Activated CD4-positive, alpha-beta T cell treated with anti-CD3 and anti-CD28 coated beads, Interleukin-10, Interleukin-2, amounts not matched to agents 100 ng/mL and 50 ng/mL, durations not matched to agents 16 hours and 8 hours (primary cell): Measurements from ENCODE around the gene PARP11.

Experiments used
- DNase-seq: peaks from one replicate; pipeline ENCODE4 v3.0.0-alpha.2; 2020

PARP11 gene

DNA sequence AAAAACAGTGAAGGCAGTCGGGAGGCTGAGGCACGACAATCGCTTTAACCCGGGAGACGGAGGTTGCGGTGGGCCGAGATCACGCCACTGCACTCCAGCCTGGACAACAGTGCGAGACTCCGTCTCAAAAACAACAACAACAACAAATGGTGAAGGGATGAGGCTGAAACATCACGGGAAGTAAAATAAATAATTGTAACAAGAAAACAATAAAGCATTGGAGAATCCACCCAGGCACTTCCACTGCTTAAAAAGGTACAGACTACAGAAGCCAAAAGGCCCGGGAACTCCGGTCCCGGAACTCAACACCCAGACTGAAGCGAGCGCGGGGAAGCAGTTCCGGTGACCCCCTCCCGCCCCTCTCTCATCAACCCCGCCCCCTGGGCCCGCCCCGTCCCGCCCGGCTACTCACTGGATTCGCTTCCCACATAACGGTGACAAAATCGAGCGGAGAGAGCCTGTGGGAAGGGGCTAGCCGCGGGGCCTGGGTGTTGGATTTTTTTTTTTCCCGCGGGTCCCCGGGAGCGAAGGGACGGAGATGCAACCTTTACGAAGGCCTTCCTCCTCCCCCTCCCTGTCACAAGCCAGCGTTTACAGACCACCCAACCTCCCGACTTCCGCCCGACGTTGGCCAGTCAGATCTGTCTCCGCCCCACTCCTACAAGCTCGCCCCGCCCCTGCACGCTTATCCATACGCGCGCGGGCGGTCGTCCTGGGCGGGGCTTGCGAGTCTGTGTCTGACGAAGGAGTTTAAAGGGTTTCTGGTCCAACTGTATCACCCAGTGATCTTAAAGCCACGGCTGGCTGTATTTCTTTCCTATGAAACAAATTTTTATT is at the start of gene PARP11:
Gene PARP11, minus strand, starts transcription at position 600 of the 837 bp plus-strand sequence. Its CDS starts 170 bp downstream, at position 430.
- peak; percentile 97 for DNase-seq

DNA sequence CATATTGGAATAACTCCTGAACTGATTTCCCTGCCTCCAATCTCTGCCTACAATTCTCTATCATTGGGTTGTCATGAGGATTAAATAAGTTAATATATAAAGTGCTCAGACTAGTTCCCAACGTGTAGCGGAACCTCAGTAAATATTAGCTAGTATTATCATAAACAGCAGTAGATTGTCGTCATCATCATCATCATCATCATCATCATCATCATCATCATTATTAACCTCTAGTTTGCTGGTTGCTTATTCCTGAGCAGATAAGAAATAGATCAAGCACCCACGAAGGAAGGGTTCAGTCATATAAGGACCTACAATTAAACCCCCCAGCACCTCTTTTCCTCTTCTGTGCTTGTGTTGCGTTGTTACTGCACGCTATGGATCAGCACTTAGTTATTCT is 48.8 kb upstream of the PARP11 start:
- no peak for DNase-seq

DNA sequence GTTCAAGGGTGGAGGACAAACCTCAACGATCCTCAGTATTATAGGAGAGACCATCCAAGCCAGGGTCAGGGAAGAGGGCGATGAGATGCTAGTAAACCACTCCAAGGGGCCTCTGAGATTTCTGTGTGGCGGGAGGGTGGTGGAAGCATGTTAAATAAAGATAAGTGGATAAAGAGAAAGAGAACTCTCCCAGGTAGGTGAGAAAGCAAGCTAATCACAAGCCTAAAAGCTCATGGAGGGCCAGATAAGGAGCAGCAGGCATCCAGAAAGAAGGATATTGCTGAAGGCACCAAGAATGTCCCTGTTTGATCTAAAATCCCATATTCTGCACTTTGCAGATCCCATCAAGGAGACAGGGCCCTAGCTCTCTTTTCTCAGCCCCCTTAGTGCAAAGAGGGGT is 48.3 kb upstream of the PARP11 start:
- no peak for DNase-seq

GRCh38 chr12:3921151-3921471 is 47.9 kb upstream of the PARP11 start:
- DNase-seq, result no peak

DNA sequence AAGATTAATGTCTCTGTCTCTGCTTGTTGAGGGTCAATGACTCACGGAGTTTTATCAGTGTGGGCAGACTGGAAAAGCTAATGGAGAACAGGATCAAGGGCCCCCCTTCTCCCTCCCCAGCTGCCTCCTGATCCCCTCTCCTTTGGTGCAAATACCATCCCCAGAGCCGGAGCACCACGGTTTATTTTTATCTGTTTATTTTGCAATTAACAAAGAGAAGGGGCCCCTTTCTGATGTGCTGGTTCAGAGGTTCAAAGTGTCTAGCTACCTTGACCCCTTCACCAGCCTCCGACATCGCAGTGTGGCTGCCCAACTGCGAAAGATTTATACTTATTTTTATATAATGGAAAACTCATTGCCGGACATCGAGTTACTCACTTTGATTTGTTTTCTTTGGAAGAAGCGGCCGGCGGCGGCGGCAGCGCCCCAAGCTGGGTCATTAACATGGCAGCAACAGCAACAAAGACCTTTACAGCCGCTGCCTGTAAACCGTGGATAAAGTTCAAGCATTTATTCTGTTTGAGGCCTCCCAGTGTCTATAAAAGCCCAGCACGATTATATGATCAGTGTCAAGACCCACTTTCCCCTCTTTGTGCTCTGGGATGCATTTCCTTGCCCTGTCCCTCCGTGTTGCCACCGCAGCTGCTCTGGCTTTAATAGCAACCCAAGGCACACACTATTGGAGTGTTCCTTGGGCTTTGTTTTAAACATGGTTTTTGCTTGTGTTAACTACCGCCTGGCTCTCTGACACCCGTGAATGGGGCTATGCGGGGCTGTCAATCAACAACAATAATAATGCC is 47.4 kb upstream of the PARP11 start:
- no peak for DNase-seq

GRCh38 chr12:3913278-3913677 is 40.1 kb upstream of the PARP11 start:
- no peak for DNase-seq

GRCh38 chr12:3912863-3913262 is 39.7 kb upstream of the PARP11 start:
- no peak for DNase-seq

DNA sequence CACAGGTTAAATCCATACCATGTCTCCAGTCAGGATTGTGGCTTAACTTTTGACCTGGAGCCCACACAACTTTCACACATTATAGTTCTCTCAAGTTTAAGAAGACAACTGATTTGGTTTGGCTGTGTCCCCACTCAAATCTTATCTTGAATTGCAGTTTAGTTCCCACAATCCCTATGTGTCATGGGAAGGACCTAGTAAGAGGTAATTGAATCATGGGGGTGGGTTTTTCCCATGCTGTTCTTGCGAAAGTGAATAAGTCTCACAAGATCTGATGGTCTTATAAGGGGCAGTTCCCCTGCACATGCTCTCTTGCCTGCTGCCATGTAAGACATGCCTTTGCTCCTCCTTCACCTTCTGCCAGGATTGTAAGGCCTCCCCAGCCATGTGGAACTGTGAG is 38.2 kb upstream of the PARP11 start:
- no peak for DNase-seq

DNA sequence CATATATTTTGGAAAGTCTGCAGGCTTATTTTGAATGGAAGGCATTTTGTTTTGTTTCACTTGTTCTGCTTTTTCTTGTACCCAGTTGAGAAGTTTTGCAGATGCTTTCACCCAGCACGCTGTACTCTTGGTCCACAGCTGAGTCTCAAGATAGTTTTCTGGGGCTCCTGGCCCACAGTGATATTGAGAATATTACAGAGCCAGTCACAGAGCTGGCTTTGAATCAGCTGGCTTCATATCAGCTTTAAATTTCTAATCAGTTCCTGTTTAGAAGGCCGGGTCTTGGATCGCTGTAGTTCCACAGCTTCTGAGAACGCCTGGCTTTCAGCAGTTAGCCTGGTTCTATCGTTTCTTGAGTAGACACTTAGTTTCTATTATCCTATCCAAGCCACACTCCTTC is 32.5 kb upstream of the PARP11 start:
- DNase-seq, result no peak

DNA sequence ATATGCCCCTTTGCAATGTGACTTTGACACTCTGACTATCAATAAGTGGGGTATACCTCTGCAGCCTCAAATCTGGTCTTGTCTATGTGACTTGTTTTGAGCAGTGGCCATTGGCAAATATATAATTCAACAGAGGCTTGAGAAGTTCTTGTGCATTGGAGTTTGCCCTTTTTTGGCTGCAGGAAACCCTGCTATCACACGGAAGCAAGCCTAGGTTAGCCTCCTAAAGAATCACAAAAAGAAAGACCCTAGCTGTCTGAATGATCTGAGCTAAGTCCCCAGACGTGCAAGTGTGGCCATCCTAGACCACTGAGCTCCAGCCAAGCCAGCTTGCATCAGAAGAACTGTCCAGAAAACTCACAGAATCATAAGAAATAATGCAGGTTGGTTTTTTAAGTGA is 31.8 kb upstream of the PARP11 start:
- no peak for DNase-seq

DNA sequence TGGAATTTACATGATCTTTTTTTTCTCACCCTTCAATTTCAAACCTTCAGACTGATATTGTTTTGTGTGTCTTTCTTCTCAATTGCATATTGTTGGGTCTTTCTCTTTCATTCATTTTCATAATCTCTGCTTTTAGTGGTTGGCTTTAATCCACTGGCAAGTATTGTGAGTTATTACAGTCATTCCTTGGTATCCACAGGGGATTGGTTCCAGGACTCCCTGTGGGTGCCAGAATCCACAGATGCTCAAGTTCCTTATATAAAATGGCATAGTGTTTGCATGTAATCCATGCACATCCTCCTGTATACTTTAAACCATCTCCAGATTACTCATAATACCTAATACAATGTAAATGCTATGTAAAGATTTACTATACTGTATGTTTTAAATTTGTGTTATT is 29.7 kb upstream of the PARP11 start:
- no peak for DNase-seq

DNA sequence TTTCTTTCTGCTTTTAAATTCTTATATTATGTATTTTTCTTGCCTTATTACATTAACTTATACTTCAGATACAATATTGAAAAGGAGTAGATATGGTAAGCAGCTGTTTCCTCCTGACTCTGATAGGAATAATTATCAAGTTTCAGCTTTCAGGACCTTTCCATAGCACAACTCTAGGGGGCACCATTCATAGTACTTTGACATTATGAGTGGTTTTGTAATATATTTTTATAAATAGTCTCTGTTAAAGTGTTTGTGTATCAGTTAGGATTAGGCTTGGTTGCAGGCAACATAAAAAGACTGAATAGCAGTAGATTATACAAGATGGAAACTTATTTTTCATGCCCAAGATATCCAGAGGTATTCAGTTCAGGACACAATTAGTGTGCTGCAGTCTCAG is 27.9 kb upstream of the PARP11 start:
- DNase-seq, result no peak

- DNase-seq, result no peak
Observed at GRCh38 chr12:3898756-3899155, 25.6 kb upstream of the PARP11 start.

- peak; percentile 15 for DNase-seq
Observed at GRCh38 chr12:3897371-3897971, 24.3 kb upstream of the PARP11 start.

- no peak for DNase-seq
Observed at GRCh38 chr12:3896801-3897351, 23.7 kb upstream of the PARP11 start.

GRCh38 chr12:3896356-3896755 is 23.2 kb upstream of the PARP11 start:
- no peak for DNase-seq

DNA sequence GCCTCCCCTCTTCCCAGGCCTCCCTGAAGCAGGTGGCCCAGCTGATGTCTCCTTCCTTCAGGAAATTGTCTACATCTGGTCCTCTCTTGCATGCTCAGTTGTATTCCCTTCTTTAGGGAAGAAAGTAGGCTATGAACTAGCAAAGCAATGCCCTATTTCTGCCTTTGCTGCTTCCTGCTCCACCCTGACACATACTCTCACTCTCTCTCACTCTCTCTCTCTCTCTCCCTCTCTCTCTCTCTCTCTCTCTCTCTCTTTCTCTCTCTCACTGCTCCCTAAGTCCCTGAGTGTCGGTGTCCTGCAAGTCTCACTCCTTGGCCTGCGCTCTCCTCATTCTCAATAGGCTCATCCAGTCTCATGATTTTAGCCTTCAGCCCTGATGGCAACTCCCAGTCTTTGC is 19.4 kb upstream of the PARP11 start:
- DNase-seq, result no peak

DNA sequence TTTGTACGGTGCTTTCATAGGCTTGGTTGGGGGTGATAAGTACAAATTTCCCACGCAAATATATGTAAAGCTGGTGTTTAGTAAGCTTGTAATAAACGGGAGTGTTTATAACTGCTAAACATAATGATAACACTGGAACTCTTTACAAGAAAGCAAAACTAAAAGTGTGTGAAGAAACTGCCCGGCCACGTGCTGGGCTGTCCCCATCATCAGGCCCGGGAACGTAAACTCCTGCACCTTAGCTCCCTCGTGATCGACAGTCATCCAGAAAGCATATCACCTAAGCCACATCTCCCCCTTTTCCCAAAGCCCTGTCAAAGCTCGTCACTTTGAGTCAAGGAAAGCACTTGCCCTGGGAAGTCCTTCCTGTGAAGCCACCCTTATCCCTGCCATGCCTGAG is 18.0 kb upstream of the PARP11 start:
- no peak for DNase-seq

- no peak for DNase-seq
Observed at GRCh38 chr12:3888659-3889058, 15.5 kb upstream of the PARP11 start.

- DNase-seq, result peak; percentile 59
Observed at GRCh38 chr12:3885277-3886094, 12.3 kb upstream of the PARP11 start.

GRCh38 chr12:3884671-3885070 is 11.5 kb upstream of the PARP11 start:
- no peak for DNase-seq

DNA sequence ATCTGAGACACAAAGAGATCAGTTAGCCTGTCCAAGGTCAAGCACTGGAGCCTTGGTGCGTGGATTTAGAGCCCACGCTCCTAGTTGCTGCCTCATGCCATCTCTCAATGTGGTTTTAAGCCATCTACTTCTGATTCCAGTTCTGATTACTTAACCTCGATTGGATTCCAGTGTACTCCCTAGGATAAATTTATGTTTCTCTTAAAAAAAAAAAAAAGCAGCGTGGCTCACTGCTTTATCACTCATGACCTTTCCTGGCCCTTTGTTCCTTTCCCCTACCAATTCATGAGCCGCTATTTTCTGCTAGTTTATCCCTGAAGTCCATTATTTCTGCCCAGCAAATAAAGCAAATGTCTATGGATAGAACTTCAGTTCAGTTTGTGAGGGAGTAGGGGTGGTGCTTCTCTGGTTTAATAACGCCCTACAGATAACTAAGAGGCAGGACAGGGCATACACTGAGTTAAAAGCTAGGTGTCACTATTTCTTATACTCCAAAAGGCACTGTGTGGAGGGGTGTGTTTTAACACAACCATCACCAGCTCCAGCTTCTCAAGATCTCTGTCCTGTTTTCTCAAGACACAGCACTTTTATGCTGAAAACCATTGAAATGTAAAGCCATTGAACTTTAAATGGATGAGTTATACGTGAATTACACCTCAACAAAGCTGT is 9.8 kb upstream of the PARP11 start:
- DNase-seq, result peak; percentile 21
